WTC11 (cell line): ENCODE results near the gene SRPRA. TPM values are rescaled to one million over a fixed set of nuclear protein-coding genes. Genes with fewer than 3 reads are reported as not detected.

Experiments used
- ATAC-seq: fragments of 200-7000 bp; cut with Tn5 transposase; 2 replicates; pipeline ENCODE4 v1.10.0; 2021; ENCODE audit warnings: mild to moderate bottlenecking, moderate library complexity
- CTCF ChIA-PET: fragments of 300-600 bp; sonication (Branson Sonifier 250); formaldehyde crosslinking; loops from one replicate; lab custom pipeline; 2021; ENCODE audit warnings: antibody characterized with exemption; lab: Charles Lee
- POLR2A ChIA-PET: fragments of 350-600 bp; sonication (Branson Sonifier 250); formaldehyde crosslinking; loops from one replicate; lab custom pipeline; 2021; ENCODE audit warnings: antibody characterized with exemption; lab: Charles Lee
- DNase-seq: peaks from one replicate; pipeline ENCODE4 v3.0.0; 2021; ENCODE audit warnings: low spot score
- H3K27ac Mint-ChIP-seq: 2 replicates; pipeline ENCODE4 v1.8.0; 2021; ENCODE audit warnings: mixed read lengths
- H3K27me3 Mint-ChIP-seq: 2 replicates; pipeline ENCODE4 v1.8.0; 2021; ENCODE audit warnings: low read depth, mild to moderate bottlenecking, moderate library complexity, mixed read lengths
- H3K36me3 Mint-ChIP-seq: 2 replicates; pipeline ENCODE4 v1.8.0; 2021; ENCODE audit warnings: mixed read lengths
- H3K4me1 Mint-ChIP-seq: 2 replicates; pipeline ENCODE4 v1.8.0; 2022; ENCODE audit warnings: mixed read lengths
- H3K4me3 Mint-ChIP-seq: 2 replicates; pipeline ENCODE4 v1.8.0; 2021; ENCODE audit warnings: mild to moderate bottlenecking, moderate library complexity, mixed read lengths
- H3K9me3 Mint-ChIP-seq: 2 replicates; pipeline ENCODE4 v1.8.0; 2021; ENCODE audit warnings: mixed read lengths
- AR ChIP-seq: fragments of 250-450 bp; sonication (Bioruptor Pico); IDR thresholded peaks from 2 replicates; pipeline ENCODE4 v1.9.0; 2021; ENCODE audit warnings: mild to moderate bottlenecking
- ATF3 ChIP-seq: sonication (generic); formaldehyde crosslinking; conservative IDR thresholded peaks from 2 replicates; pipeline ENCODE4 v1.8.1; 2022; ENCODE audit warnings: mild to moderate bottlenecking, missing genetic modification reagents
- E2F5 ChIP-seq: sonication (generic); formaldehyde crosslinking; IDR thresholded peaks from 2 replicates; pipeline ENCODE4 v1.8.1; 2022; ENCODE audit warnings: mild to moderate bottlenecking, moderate library complexity, missing genetic modification reagents
- ESRRA ChIP-seq: sonication (generic); formaldehyde crosslinking; IDR thresholded peaks from 2 replicates; pipeline ENCODE4 v1.8.1; 2022; ENCODE audit warnings: mild to moderate bottlenecking, missing genetic modification reagents, borderline replicate concordance
- GABPB1 ChIP-seq: sonication (generic); formaldehyde crosslinking; IDR thresholded peaks from 2 replicates; pipeline ENCODE4 v1.8.1; 2023; ENCODE audit warnings: mild to moderate bottlenecking, missing genetic modification reagents
- MYBL2 ChIP-seq: sonication (generic); formaldehyde crosslinking; IDR thresholded peaks from 2 replicates; pipeline ENCODE4 v1.8.1; 2023; ENCODE audit warnings: mild to moderate bottlenecking, moderate library complexity, missing genetic modification reagents
- NFE2L1 ChIP-seq: sonication (generic); formaldehyde crosslinking; IDR thresholded peaks from 2 replicates; pipeline ENCODE4 v1.8.1; 2023; ENCODE audit warnings: missing genetic modification reagents
- RELA ChIP-seq: sonication (generic); formaldehyde crosslinking; IDR thresholded peaks from 2 replicates; pipeline ENCODE4 v1.8.1; 2022; ENCODE audit warnings: missing genetic modification reagents, mild to moderate bottlenecking, borderline replicate concordance
- SOX15 ChIP-seq: fragments of 250-450 bp; sonication (Bioruptor Pico); IDR thresholded peaks from 2 replicates; pipeline ENCODE4 v1.9.0; 2021; ENCODE audit warnings: mild to moderate bottlenecking
- TEAD1 ChIP-seq: sonication (generic); formaldehyde crosslinking; IDR thresholded peaks from 2 replicates; pipeline ENCODE4 v1.8.0; 2022; ENCODE audit warnings: mild to moderate bottlenecking, missing genetic modification reagents
- TP53 ChIP-seq: sonication (generic); formaldehyde crosslinking; IDR thresholded peaks from 2 replicates; pipeline ENCODE4 v1.8.1; 2023; ENCODE audit warnings: mild to moderate bottlenecking, missing genetic modification reagents
- USF1 ChIP-seq: sonication (generic); formaldehyde crosslinking; IDR thresholded peaks from 2 replicates; pipeline ENCODE4 v1.8.0; 2022; ENCODE audit warnings: mild to moderate bottlenecking, missing genetic modification reagents
- ZNF263 ChIP-seq: sonication (generic); formaldehyde crosslinking; IDR thresholded peaks from 2 replicates; pipeline ENCODE4 v1.8.1; 2022; ENCODE audit warnings: low read depth, mild to moderate bottlenecking, moderate library complexity, missing genetic modification reagents
- total RNA-seq: library from RNA; stranded (reverse); gene quantifications from 3 replicates; pipeline ENCODE4 v1.2.3, GENCODE V29; 2021

Gene SRPRA
- total RNA-seq, 1 experiment from 2014 or later, result 64.7 TPM

GRCh38 chr11:126231725-126232459, 36.8 kb downstream of the SRPRA start:
- H3K27ac Mint-ChIP-seq, result no peak overlapping the region
- H3K4me1 Mint-ChIP-seq, result no peaks in the 10 kb centered on the region
- no peak for ATAC-seq
- POLR2A ChIA-PET, result no interaction called here
- no peaks in the 10 kb centered on the region for H3K27me3 Mint-ChIP-seq
- CTCF ChIA-PET, result no interaction called here
- peaks cover 22% of the 10 kb centered on the region for H3K36me3 Mint-ChIP-seq
- TF ChIP-seq TEAD1, result no peak
- TF ChIP-seq MYBL2 (CRISPR knock-in tag), result no peak
- TF ChIP-seq ZNF263, result no peak
- H3K9me3 Mint-ChIP-seq, result no peaks in the 10 kb centered on the region
- H3K4me3 Mint-ChIP-seq, result no peak overlapping the region
- DNase-seq, result no peak

- DNase-seq, result no peak
- Mint-ChIP-seq H3K27me3 (no peaks in the 10 kb centered on the region), H3K27ac (no peak overlapping the region), H3K4me1 (no peaks in the 10 kb centered on the region), H3K36me3 (peaks cover 18% of the 10 kb centered on the region), H3K4me3 (no peak overlapping the region), H3K9me3 (peaks cover 8% of the 10 kb centered on the region)
- ATAC-seq, result no peak
- TF ChIP-seq USF1, result no peak
- ChIA-PET POLR2A (no interaction called here), CTCF (no interaction called here)
Observed at GRCh38 chr11:126229858-126230540, 38.7 kb downstream of the SRPRA start.

- ChIA-PET POLR2A (no interaction called here), CTCF (interaction anchor here (0.7 kb wide), 1 partner anchor 9 kb away, joined by 4 read pairs; no protein-coding TSS in a partner anchor)
Observed at GRCh38 chr11:126226334-126227084, 42.2 kb downstream of the SRPRA start.

More at GRCh38 chr11:126226334-126227084, 42.2 kb downstream of the SRPRA start:
- peaks cover 18% of the 10 kb centered on the region for H3K36me3 Mint-ChIP-seq
- no peak overlapping the region for H3K27ac Mint-ChIP-seq
- peaks cover 13% of the 10 kb centered on the region for H3K9me3 Mint-ChIP-seq
- no peak for TF ChIP-seq ESRRA (CRISPR knock-in tag)
- no peak for TF ChIP-seq NFE2L1 (CRISPR knock-in tag)
- no peak for TF ChIP-seq E2F5
- TF ChIP-seq ATF3 (CRISPR knock-in tag), result no peak
- TF ChIP-seq AR (CRISPR knock-in tag), result no peak
- TF ChIP-seq SOX15, result no peak
- TF ChIP-seq RELA (CRISPR knock-in tag), result no peak
- TF ChIP-seq GABPB1, result no peak
- no peak for TF ChIP-seq TP53 (CRISPR knock-in tag)
- TF ChIP-seq, all 79 proteins: peak for 0
- Mint-ChIP-seq H3K4me1 (no peaks in the 10 kb centered on the region), H3K27me3 (no peaks in the 10 kb centered on the region), H3K4me3 (no peak overlapping the region)
- no peak for ATAC-seq
- DNase-seq, result no peak
